Fibroblast of pulmonary artery (primary cell): Measurements from ENCODE around the gene PRM3.

Source experiments
- DNase-seq: peaks from one replicate; pipeline ENCODE4 v3.0.0-alpha.2; 2010; ENCODE audit warnings: low read depth
- H3K4me3 ChIP-seq: replicated peaks from 2 replicates; pipeline ENCODE4 v1.5.1; 2011; ENCODE audit warnings: low read depth, mild to moderate bottlenecking, control low read depth, low read length, moderate library complexity
- CTCF ChIP-seq: IDR thresholded peaks from 2 replicates; pipeline ENCODE4 v1.5.1; 2011; ENCODE audit warnings: mild to moderate bottlenecking, control low read depth, low read length, inconsistent platforms; ENCODE audit errors: missing control alignments

PRM3 gene

GRCh38 chr16:11272484-11272883, 945 bp downstream of the PRM3 start:
- no peak overlapping the region for H3K4me3 ChIP-seq
- DNase-seq, result no peak
- no peak for TF ChIP-seq CTCF

GRCh38 chr16:11271610-11272009, 1.8 kb downstream of the PRM3 start:
- no peak overlapping the region for H3K4me3 ChIP-seq
- no peak for DNase-seq
- TF ChIP-seq CTCF, result no peak

GRCh38 chr16:11270602-11271162, 2.7 kb downstream of the PRM3 start:
- no peak for TF ChIP-seq CTCF
- no peak for DNase-seq
- no peak overlapping the region for H3K4me3 ChIP-seq

GRCh38 chr16:11268921-11269375, 4.5 kb downstream of the PRM3 start, which contains the start of gene TNP2:
TSS of gene TNP2 (minus strand) at chr16:11269325. CDS start at chr16:11269262, 63 bp downstream.
- TF ChIP-seq CTCF, result no peak
- DNase-seq, result no peak
- H3K4me3 ChIP-seq, result no peak within 1 kb of the TSS

GRCh38 chr16:11265124-11265523, 8.3 kb downstream of the PRM3 start:
- TF ChIP-seq CTCF, result no peak
- DNase-seq, result no peak
- no peak overlapping the region for H3K4me3 ChIP-seq

- no peak overlapping the region for H3K4me3 ChIP-seq
- no peak for DNase-seq
- no peak for TF ChIP-seq CTCF
These were observed 9.1 kb downstream of the PRM3 start for GRCh38 chr16:11264155-11264832.

- H3K4me3 ChIP-seq, result no peak overlapping the region
- TF ChIP-seq CTCF, result no peak
- DNase-seq, result no peak
These were observed 9.7 kb downstream of the PRM3 start for GRCh38 chr16:11263737-11264136.
